COLO829 (cell line): ENCODE measurements around the gene OR52E8.

Source experiments
- DNase-seq: peaks from one replicate; pipeline ENCODE4 v3.0.0; 2012; ENCODE audit warnings: low spot score

OR52E8 gene

GRCh38 chr11:5807580-5807979 lies 49.9 kb downstream of the OR52E8 start:
- no peak for DNase-seq
